Erythroblast (primary cell): ENCODE data around the gene CAPN11.

ENCODE experiments used
- GATA1 ChIP-seq: IDR thresholded peaks from 2 replicates; pipeline ENCODE4 v1.6.1; 2011; ENCODE audit warnings: low read depth, mild to moderate bottlenecking, control low read depth, low read length, moderate library complexity
- POLR2A ChIP-seq: IDR thresholded peaks from 2 replicates; pipeline ENCODE4 v1.6.1; 2011; ENCODE audit warnings: mild to moderate bottlenecking, low read length

DNA sequence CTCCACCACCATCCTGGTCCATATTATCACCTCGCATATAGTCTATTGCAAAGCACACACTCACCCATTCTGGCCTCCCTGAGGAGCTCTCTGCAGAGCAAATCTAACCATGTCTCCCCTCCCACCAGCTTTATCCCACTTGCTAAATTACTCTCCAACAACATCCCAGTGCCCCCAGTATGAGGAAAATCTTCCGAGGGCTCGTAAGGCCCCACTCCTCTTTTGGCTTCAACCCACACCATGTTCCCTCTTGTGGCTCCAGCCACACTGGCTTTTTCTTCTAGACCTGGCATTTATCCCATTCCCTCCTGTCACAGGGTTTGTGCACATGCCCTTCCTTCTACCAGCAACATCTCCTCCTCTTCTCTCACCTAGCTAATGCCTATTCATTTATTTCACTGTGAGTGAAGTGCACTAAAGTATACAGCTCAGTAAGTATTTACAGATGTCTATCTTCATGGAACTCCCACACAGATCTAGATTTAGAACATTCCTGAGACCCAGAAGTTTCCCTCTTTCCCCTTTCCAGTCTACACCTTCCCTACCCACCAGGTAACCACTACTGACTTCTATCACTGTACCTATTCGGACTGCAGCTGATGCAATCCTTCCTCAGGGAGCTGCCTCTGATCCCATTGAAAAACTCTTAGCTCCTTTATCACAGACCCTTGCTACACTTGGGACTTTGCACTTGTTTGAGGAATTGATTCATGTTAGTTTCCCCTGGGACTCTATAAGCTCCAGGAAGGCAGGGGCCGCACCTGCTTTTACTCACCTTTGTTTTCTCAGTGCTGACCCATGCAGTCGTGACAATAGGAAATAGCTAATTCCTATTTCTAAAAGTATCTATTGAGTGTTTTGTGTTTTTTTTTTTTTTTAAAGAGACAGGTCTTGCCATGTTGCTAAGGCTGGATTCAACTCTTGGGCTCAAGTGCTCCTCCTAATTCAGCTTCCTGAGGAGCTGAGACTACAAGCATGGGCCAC is 46.9 kb upstream of the CAPN11 start:
- TF ChIP-seq POLR2A (no peak), GATA1 (no peak)
